DOHH2 (cell line): ENCODE results near the gene CTCF.

Experiments
- EZH2phosphoT487 ChIP-seq: fragments of 200-600 bp; sonication (generic); IDR thresholded peaks from 2 replicates; pipeline ENCODE4 v1.6.1; 2017; ENCODE audit warnings: borderline replicate concordance, mild to moderate bottlenecking, antibody characterized with exemption, low read length, moderate library complexity, mixed read lengths
- TF ChIP-seq, protein P1 (sequence below): fragments of 200-600 bp; sonication (generic); IDR thresholded peaks from one replicate; pipeline ENCODE4 v1.5.1; 2014; ENCODE audit warnings: antibody characterized with exemption, mild to moderate bottlenecking, low read depth, low read length; ENCODE audit not compliant: poor library complexity, severe bottlenecking

DNA sequence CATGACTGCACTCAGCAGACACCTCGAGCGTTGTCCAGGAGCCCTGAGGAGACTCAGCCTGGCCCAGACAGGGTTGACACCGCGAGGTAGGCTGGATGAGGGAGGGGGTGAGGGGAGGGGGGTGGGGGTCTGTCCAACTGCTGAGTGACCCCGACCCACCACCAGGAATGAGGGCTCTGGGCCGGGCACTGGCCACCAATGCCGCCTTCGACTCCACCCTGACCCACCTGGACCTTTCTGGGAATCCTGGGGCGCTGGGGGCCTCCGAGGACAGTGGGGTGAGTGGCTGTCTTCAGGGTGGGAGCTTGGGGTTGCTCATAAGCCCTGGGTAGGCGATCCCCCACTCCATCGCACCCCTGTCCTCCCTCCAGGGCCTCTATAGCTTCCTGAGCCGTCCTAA, 85.4 kb downstream of the CTCF start:
- TF ChIP-seq, protein P1, sequence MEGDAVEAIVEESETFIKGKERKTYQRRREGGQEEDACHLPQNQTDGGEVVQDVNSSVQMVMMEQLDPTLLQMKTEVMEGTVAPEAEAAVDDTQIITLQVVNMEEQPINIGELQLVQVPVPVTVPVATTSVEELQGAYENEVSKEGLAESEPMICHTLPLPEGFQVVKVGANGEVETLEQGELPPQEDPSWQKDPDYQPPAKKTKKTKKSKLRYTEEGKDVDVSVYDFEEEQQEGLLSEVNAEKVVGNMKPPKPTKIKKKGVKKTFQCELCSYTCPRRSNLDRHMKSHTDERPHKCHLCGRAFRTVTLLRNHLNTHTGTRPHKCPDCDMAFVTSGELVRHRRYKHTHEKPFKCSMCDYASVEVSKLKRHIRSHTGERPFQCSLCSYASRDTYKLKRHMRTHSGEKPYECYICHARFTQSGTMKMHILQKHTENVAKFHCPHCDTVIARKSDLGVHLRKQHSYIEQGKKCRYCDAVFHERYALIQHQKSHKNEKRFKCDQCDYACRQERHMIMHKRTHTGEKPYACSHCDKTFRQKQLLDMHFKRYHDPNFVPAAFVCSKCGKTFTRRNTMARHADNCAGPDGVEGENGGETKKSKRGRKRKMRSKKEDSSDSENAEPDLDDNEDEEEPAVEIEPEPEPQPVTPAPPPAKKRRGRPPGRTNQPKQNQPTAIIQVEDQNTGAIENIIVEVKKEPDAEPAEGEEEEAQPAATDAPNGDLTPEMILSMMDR: no peak
- TF ChIP-seq EZH2phosphoT487: no peak
